ENCODE data around the gene GAPVD1. TPM values are rescaled to one million over a fixed set of nuclear protein-coding genes. Genes with fewer than 3 reads are reported as not detected.
A peak's percentile ranks its signal among the peaks of the same experiment; 100 is the strongest.

Gene GAPVD1
- total RNA-seq, 1 donor = 88.9 TPM

- no peak for TF ChIP-seq CTCF (IDR thresholded peaks at IDR 0.05; ENCODE audit: insufficient read depth, low read depth, low read length)
- DNase-seq (ENCODE audit: low read depth) = peak; percentile 100
- peak within 1 kb of the TSS; percentile 90 for H3K4me3 ChIP-seq (ENCODE audit: low read depth, low read length)
Measured at GRCh38 chr9:125241000-125241862, 20.4 kb upstream of the GAPVD1 start, which contains the start of gene HSPA5. Gene HSPA5, minus strand, starts transcription at chr9:125241343. Its CDS starts 217 bp downstream, at chr9:125241126.

DNA sequence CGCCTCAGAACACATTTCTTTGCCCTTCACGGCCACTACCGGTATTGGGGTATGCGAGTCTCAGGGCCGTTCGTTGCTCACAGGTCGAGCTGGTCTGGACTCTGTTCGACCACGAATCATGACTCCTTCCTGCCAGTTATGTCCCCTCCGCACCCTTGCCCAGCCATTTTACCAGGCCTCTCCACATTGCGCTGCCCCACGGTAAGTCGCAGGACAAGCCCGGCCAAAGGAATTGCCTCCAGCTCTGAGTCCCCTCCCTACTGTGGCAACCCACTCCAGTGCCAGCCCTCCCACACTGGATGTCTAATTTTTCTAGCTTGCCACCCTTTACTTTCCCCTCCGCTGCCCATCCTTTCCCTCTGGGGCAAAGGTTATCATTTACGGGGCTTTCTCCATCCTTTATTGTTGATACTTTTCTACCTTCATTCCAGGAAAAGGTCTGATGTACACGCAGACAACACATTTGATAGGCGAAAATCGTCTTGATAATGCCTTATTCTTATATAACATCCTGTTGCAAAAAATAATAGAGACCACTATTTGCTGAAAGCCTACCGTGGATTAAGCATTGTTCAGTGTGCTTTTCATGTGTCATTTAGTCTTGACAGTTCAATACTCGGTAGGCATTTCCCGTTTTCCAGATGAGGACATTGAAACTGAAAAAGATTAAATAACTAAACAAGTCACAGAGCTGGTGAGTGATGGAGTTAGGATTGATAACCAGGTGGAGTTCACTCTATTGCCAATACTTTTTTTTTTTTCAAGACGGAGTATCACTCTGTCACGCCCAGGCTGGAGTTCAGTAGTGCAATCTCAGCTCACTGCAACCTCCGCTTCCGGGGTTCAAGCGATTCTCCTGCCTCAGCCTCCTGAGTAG is 19.5 kb upstream of the GAPVD1 start:
- H3K4me3 ChIP-seq (ENCODE audit: low read depth, low read length) = peak overlapping the region; percentile 70
- no peak for DNase-seq (ENCODE audit: low read depth)
- no peak for TF ChIP-seq CTCF (IDR thresholded peaks at IDR 0.05; ENCODE audit: insufficient read depth, low read depth, low read length)

GRCh38 chr9:125243792-125244260 is 17.8 kb upstream of the GAPVD1 start:
- DNase-seq (ENCODE audit: low read depth) = no peak
- H3K4me3 ChIP-seq (ENCODE audit: low read depth, low read length) = no peak overlapping the region
- TF ChIP-seq CTCF (IDR thresholded peaks at IDR 0.05; ENCODE audit: insufficient read depth, low read depth, low read length) = no peak

- TF ChIP-seq CTCF (IDR thresholded peaks at IDR 0.05; ENCODE audit: insufficient read depth, low read depth, low read length) = no peak
- no peak for DNase-seq (ENCODE audit: low read depth)
- no peak overlapping the region for H3K4me3 ChIP-seq (ENCODE audit: low read depth, low read length)
Measured at GRCh38 chr9:125246261-125246667, 15.4 kb upstream of the GAPVD1 start.

- no peak overlapping the region for H3K4me3 ChIP-seq (ENCODE audit: low read depth, low read length)
- no peak for DNase-seq (ENCODE audit: low read depth)
- TF ChIP-seq CTCF (IDR thresholded peaks at IDR 0.05; ENCODE audit: insufficient read depth, low read depth, low read length) = no peak
Measured at GRCh38 chr9:125254231-125254630, 7.4 kb upstream of the GAPVD1 start.

GRCh38 chr9:125255781-125256391 is 5.7 kb upstream of the GAPVD1 start:
- no peak for DNase-seq (ENCODE audit: low read depth)
- peak; percentile 53 for TF ChIP-seq CTCF (IDR thresholded peaks at IDR 0.05; ENCODE audit: insufficient read depth, low read depth, low read length)
- H3K4me3 ChIP-seq (ENCODE audit: low read depth, low read length) = no peak overlapping the region

All from fibroblast of villous mesenchyme (primary cell).